Activated CD4-positive, CD25-positive, alpha-beta regulatory T cell (primary cell): ENCODE results near the gene ARL14.
"Not testable (repeated sequence)": the region's sequence is repeated elsewhere in the genome, so short reads cannot be mapped to it uniquely, and the experiment has no call there.

Source experiments
- DNase-seq, 4 experiments: peaks; one replicate each; lab custom pipeline; 2025; lab: John Stamatoyannopoulos, UW

Gene ARL14

DNA sequence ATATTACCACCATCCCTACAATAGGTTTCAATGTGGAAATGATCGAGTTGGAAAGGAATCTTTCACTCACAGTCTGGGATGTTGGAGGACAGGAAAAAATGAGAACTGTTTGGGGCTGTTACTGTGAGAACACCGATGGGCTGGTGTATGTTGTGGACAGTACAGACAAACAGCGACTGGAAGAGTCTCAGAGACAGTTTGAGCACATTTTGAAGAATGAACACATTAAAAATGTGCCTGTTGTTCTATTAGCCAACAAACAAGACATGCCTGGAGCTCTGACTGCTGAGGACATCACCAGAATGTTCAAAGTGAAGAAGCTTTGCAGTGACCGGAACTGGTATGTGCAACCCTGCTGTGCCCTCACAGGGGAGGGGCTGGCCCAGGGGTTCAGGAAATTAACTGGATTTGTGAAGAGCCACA lies 510 bp downstream of the ARL14 start:
- no peak for DNase-seq

DNA sequence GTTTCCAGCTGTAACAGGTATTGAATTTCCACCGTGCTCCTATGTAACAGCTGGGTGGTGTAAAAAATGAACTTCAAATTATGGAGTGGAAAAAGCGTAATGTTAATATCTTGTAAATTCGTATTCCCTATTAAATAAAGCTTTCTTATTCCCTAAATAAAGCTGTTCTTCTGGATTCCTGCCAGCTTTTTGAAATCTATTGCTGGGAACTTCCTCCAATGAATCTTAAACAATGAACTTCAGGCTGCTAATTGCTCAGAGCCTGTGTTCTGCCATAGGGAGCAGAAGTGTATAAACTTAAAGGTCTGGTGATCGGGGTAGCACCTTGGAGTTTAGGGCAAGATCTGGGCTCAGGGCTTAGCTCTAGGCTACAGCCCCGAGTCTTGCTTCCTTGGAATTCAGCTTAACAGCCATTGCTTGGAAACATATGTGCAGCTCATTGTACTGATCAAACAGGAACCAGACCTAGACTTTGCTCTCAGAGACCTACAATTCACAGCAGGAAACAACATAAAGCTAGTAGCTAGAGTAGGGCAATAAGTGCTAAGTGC lies 1.4 kb downstream of the ARL14 start:
- no peak for DNase-seq

DNA sequence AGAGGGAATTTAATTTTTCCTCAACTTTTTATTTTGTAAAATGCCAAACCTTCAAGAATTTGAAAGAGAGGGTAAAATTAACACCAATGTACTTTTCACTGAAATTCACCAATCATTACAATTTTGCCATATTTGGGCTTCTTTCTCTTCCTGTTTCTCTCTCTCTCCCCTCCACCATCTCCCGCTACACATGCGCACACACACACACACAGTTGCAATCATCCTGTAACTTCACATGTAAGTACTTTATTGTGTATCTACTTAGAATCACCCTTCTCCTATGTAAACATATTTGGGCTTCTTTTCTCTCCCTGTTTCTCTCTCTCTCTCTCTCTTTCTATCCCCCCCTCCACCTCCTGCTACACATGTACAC lies 7.4 kb downstream of the ARL14 start:
- no peak for DNase-seq

DNA sequence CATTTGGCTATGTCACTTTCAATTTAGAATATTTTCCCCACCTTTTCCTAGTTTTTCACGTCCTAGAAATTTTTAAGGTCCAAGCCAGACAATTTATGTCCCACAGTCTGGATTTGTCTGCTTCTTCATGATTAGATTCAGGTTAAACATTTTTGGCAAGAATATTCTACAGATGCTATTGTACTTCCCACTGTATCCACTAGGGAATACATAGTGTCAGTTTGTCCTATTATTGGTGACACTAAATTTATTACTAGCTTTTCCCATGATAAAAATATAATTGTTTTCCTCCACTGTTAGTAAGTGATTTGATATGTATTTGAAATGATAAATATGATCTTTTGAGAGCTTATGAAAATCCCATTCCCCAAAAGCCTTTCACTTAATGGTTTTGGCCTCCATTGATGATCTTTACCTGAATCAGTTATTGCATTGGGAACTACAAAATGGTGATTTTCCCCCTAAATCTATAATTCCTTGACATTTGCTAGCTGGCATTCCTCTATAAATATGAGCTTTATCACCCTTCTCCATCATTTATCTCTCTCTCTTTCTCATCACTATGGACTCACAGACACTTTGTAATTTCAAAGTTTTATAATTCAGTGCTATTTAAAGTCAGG lies 8.3 kb downstream of the ARL14 start:
- no peak for DNase-seq

DNA sequence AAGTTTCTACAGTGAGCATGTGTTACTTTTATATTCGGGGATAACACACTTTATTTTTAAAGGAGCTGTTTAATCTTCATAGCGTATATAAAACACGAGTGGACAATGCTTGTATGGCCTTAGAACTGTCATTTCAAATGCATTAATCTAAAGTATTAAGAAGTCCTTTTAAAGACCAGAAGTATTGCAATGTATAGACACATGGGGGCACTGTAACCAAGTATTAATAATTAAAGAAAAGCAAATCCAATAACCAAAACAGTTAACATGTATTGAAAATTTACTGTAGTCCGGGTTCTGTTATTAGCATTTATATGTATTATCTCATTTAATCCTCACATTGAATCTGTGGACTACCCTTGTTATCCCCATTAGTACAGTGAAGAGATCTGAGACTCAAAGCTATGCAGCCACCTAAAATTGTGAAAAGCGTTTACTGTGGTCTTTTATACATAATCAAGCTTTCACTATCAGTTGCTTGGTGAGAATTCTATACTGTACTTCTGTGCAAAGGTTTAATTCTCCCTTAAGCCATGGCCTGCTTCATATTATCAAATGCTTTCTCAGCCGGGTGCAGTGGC lies 10.1 kb downstream of the ARL14 start:
- no peak for DNase-seq

DNA sequence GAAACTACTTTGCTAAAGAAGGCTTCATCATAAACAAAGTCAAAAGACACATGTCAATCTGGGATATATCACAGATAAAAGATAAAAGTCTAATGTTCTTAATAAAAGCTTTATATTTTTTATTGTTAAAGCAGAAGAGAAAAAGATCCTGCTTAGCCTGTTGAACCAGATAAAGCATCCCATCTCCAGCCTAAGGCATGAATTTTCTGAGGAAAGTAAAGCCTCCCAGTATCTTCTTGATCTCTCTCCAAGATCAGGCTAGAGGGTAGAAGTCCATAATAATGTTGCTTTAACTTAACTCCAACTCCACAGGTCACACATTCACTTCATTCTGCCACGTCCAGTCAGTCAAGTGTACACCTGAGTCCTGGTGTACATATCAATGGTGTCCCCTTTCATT lies 14.2 kb downstream of the ARL14 start:
- DNase-seq, result no peak

DNA sequence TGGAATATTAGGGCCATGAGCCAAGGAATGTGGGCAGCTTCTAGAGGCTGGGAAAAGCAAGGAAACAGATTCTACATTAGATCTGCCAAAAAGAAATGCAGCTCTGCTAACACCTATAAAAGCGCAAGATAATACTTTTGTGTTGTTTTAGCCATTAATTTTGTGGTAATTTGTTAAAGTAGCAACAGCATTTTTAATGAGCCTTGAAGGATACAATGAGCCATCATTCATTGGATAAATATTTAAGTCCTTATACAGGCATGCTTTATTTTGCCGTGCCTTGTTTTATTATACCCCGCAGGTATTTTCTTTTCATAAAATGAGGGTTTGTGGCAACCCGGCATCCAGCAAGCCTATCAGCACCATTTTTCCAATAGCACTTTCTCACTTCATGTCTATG lies 15.0 kb downstream of the ARL14 start:
- no peak for DNase-seq

DNA sequence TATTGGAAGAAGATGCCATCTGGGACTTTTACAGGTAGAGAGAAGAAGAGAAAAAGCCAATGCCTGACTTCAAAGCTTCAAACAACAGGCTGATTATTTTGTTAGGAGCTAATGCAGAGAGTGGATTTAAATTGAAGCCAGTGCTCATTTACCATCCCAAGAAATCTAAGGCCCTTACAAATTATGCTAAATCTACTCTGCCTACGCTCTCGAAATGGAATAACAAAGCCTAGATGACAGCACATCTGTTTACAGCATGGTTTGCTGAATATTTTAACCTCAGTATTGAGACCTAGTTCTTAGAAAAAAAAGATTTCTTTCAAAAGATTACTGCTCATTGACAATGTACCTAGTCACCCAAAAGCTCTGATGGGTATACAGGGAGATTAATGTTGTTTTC lies 16.2 kb downstream of the ARL14 start:
- DNase-seq, result no peak

DNA sequence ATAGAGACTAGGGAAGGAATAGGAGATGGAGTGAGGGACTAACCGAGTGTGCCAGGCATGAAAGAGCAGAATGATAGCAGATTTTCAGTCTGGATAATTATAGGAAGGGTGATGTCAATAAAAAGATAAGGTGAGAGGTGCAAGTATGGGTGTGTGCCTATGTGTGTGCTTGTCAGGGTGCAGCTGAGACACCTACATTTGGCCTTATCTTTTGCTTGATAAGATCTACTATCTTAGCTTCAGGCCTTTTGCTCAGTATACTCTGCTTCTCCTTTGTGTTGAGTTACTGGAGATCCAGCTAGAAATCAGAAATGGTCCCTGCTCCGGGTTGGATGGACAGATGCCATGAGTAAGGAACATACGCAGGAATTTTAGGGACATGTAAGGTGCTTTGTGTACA lies 17.4 kb downstream of the ARL14 start:
- no peak for DNase-seq

DNA sequence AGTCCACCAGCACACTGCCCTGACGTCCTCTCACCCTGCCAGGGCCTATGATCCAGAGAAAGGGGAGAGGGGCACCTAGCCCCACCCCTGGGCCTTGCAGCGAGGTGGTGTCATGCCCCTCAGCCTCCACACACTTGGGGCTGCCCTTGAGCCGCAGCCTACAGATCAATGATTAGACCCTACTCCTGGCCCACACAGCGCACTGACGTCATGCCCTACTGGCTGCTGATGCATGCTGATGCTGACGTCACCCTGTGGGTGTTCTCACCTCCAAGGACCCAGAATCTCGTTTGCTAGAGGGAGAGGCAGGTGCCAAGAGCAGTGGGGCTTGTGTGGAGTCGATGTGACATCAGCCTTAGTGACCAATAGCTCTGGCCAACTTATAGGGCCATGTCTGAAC lies 18.0 kb downstream of the ARL14 start:
- no peak for DNase-seq

DNA sequence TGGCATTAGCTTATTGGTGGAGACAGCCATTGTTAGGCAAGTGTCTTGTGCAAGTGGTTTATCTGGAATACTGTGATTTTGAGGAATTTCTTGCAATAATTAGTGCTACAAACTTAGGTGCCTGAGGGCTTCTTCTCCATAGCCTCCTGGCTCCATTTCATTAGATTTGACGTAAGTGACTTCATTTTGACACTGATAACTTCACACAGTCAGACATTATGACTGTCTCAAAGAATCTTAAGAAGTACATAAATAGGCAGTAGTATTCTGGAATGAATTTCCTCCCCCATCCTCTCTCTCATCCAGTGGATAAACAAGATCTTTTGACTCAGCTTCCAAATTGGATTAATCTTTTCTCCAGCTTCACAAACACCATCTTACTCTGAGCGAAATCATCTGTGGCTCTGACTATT lies 19.0 kb downstream of the ARL14 start:
- no peak for DNase-seq

DNA sequence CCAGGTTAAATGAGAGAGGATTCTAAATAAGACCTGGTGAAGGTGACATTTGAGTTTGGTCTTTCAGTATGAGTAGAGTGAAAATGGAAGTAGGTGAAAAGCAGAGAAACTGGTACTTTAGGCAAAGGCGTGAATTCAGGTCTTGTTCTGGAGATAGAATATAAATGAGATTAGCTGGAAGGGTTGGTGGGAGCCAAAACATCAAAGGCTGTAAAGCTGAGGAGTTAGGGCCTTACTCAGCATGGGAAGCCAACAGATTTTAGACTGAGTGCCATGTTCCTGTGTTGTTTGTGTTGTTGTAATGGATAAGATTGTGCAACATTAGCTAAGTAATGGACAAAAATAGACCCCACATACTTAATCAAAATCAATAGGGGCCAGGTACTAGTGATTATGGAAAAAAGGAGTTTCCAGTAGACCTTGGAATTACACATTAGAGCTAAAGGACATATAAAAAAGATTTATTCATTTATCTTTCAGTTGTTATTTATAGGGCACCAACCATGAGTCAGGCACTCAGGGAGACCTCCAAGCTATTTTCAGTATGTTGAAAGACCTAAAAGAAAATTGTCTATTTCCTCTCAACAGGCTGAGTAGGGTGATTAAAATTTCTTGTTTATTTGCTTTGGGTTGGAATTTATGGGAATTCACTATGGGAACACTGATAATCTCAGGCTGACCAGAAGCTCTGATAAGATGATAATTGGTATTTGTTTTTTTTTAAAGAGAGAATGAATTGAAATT lies 20.8 kb downstream of the ARL14 start:
- DNase-seq, result no peak

DNA sequence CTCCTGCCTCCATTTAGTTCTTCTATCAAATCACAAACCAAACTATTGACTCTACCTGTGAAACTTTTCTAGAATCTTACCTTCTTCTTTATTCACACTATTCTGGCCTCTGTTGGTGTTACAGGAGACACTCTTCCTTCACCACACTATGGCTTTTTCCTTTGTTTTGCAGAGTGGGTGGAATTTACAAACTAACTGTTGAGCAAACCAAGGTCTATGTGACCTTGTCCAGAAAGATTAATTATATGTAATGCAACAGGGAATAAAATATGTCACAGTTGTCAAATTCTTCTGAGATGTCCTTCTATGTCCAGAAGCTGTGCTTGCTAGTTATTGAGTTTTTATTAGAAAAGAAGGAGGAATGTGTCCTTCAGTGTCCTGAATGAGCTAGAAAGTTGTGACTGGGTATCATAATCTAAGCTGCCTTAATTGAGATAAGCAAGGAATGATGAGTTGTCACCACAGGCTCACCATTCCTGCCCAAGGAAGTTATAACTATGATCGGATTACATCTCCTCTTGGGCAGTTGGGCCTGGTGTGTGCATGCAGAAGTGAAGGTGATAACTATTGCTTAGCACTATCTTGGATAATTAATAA lies 21.7 kb downstream of the ARL14 start:
- DNase-seq, result no peak

DNA sequence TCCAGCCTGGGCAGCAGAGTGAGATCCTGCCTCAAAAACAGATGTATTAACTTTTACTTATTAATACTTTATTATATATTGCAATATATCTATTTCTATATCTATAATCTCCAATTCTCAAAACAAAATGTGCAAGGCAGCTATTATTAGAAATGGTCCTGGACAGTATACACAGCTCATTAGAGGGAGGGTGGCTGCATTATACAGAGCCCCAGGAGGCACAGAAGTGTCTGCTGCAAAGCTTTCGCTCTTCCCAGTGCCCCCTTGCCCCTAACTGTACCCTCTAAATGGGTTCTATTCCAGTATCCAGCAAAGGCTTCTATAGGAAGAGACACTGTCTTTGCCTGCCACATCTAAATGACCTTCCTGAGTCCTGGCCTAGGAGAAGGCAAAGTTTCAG lies 24.5 kb downstream of the ARL14 start:
- no peak for DNase-seq

DNA sequence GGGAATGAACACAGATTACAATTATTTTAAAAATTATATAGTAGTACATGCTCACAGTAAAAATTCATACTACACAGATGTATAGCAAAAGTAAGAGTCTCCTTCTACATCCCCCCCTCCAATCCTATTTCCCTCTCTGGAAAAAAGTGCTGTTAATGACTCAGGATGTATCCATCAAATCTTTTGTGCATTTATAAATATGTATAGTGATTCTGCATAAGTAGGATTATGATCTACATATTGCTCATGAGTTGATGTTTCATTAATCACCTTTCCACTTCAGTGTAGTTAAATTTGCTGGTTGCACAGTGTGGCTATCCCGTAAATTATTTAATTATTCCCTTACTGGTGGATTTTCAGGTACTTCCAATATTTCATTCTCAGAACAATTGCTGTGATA lies 25.3 kb downstream of the ARL14 start:
- DNase-seq, result no peak

DNA sequence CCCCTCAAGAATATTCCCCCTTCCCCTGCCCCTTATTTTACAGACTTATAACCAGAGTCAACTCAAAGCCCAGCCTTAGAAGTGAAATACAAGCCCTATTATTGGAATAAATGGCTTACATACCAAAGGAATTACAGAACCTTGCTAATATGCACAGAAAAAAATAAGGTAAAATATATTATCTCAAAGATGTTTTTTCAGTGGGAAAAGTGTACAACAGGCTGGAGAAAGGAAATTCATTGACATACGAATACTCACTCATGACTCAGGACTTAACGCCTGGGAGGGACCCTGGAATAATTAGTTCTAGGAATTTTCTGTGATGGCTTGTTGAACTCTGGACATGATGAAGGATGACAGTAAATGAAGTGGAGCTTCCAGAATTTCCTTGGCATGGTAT lies 27.0 kb downstream of the ARL14 start:
- no peak for DNase-seq

DNA sequence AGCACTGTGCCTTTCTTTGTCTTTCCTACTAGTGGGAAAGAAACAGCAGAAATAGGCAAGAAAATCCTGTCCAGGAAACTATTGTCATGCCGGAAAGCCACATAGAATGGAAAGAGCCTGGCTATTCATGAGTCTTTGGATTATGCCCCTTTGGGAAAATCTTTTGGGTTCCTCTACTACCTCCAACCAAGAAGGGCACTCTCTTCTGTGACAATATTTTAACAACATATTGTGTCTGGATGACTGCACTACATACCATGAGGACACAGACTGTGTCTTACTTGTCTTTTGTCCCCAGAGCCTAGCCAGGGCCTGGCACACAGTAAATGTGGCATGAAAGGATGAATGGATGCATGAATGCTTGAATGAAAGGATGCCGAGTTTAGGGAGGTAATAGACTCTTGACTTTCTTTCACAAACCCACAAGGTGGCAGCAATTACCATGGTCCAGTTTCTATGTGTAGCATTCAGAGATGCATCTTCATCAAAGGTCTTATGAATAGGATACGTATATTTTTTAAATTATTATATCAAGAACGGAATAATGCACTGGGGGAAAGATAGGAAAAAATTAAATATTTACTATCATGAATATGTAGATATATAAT lies 30.3 kb downstream of the ARL14 start:
- no peak for DNase-seq

DNA sequence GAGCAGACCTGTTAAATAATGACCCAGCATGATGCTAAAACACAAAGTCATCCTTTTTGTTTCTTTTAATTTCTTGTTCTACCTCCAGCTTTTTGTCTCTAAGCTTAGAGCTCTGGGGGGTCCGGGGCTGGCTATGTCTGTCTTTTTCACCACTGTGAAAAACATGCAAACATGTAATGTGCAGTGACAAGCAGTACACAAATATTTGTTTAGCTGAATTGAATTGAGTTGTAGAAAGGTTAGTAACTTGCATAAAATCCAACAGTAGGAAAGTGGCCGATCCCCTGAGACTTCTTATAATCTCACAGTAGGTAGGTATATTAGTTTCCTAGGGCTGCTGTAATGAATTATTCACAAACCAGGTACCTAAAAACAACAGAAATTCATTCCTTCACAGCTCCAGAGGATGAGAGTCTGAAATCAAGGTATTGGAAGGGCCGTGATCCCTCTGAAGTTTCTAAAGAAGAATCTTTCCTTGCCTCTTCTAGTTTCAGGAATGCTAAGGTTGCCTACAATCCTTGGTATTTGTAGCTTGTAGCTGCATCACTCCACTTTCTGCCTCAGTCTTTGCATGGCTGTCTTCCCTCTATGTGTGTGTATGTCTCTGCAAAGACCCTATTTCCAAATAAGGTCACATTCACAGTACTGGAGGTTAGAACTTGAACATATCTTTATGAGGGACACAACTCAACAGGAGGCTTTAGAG lies 32.7 kb downstream of the ARL14 start:
- no peak for DNase-seq

DNA sequence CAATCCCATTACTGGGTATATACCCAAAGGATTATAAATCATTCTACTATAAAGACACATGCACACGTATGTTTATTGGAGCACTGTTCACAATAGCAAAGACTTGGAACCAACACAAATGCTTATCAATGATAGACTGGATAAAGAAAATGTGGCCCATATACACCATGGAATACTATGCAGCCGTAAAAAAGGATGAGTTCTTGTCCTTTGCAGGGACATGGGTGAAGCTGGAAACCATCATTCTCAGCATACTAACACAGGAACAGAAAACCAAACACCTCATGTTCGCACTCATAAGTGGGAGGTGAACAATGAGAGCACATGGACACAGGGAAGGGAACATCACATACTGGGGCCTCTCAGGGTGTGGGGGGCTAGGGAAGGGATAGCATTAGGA lies 36.2 kb downstream of the ARL14 start:
- not testable (repeated sequence) for DNase-seq

DNA sequence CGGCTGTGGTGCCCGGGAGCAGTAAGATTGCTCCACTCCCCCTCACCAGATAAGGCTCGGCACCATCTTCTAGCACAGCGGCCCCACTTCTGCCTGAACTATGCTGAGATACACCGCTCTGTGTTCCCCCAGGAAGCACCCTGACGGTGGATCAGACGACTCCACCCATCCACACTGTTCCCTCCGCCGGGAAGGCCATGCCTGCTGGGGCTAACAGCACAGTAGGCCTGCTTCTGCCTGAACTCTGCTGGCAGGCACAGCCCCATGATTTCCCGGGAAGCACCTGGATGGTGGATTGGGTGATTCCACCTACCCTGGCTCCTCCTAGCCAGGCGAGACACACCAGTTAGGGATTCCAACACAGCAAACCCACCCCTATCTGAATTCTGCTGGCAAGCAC lies 42.8 kb downstream of the ARL14 start:
- DNase-seq, result no peak

DNA sequence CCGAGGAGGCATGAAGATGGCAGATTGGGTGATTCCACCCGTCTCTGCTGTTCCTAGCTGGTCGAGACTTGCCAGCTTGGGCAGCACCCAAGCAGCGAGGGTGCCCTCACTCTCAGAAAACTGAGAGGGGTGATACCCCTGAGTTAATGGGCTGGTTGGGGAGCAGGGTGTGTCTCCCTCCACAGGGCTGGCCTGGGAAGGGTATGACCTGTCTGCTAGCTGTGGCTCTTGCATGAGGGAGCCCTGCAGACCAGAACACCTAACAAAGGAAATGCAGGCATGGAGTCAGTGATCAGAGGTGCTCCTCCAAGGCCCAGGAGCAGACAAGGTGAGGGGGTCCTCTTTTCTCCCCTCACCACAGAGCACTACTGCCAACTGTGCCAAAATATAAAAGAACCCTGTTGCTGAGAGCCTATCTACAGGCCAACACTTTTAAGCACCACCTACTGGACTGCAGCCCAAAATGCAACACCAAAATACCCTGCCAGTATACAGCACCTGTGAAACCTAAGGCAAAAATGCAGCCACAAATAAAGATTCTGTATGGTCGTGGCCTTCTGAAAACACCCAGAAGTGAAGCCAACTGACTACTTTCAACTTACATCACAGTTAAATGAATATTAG lies 43.3 kb downstream of the ARL14 start:
- DNase-seq, result no peak
